K562 (cell line): Measurements from ENCODE around the gene SCARF1. TPM values are rescaled to one million over a fixed set of nuclear protein-coding genes. Genes with fewer than 3 reads are reported as not detected.

Source experiments
- CEBPZ ChIP-seq: fragments of 150-350 bp; IDR thresholded peaks from 2 replicates; pipeline ENCODE4 v1.6.1; 2014; ENCODE audit warnings: low read depth, mild to moderate bottlenecking, low read length, borderline replicate concordance
- CLOCK ChIP-seq: fragments of 250-450 bp; sonication (Bioruptor Pico); IDR thresholded peaks from 2 replicates; pipeline ENCODE4 v1.4.0; 2020; ENCODE audit warnings: mild to moderate bottlenecking, moderate library complexity, borderline replicate concordance
- DEAF1 ChIP-seq: fragments of 450-650 bp; formaldehyde crosslinking; IDR thresholded peaks from 2 replicates; pipeline ENCODE4 v1.4.0; 2020; ENCODE audit warnings: mild to moderate bottlenecking, moderate library complexity
- ELK1 ChIP-seq: sonication (generic); formaldehyde crosslinking; IDR thresholded peaks from 2 replicates; pipeline ENCODE4 v1.8.1; 2022; ENCODE audit warnings: missing genetic modification reagents
- HMBOX1 ChIP-seq: sonication (generic); IDR thresholded peaks from 2 replicates; pipeline ENCODE4 v1.6.1; 2016
- KAT7 ChIP-seq: sonication (generic); formaldehyde crosslinking; IDR thresholded peaks from 2 replicates; pipeline ENCODE4 v1.8.0; 2022; ENCODE audit warnings: missing genetic modification reagents, mild to moderate bottlenecking, borderline replicate concordance
- MTA1 ChIP-seq: fragments of 450-650 bp; IDR thresholded peaks from 2 replicates; pipeline ENCODE4 v1.6.1; 2017; ENCODE audit warnings: borderline replicate concordance
- PHB ChIP-seq: fragments of 250-450 bp; sonication (Bioruptor Pico); IDR thresholded peaks from 2 replicates; pipeline ENCODE4 v1.5.0; 2021
- POLR2AphosphoS2 ChIP-seq: IDR thresholded peaks from 2 replicates; pipeline ENCODE4 v1.6.1; 2012; ENCODE audit warnings: low read length, improper control_type of control experiment
- TAF1 ChIP-seq: IDR thresholded peaks from 2 replicates; pipeline ENCODE4 v1.6.1; 2011; ENCODE audit warnings: mild to moderate bottlenecking, low read length, moderate library complexity; ENCODE audit not compliant: insufficient read depth, control insufficient read depth, severe bottlenecking; ENCODE audit errors: extremely low read depth
- ZBTB34 ChIP-seq: fragments of 250-450 bp; sonication (Bioruptor Pico); IDR thresholded peaks from 2 replicates; pipeline ENCODE4 v1.8.0; 2021; ENCODE audit warnings: mild to moderate bottlenecking, moderate library complexity
- ZNF217 ChIP-seq: sonication (generic); formaldehyde crosslinking; IDR thresholded peaks from 2 replicates; pipeline ENCODE4 v1.8.0; 2022; ENCODE audit warnings: mild to moderate bottlenecking, missing genetic modification reagents
- ZNF274 ChIP-seq: IDR thresholded peaks from 2 replicates; pipeline ENCODE4 v1.6.1; 2011; ENCODE audit warnings: low read depth, mild to moderate bottlenecking, low read length, moderate library complexity, borderline replicate concordance
- ZNF41 ChIP-seq: fragments of 250-450 bp; sonication (Bioruptor Pico); conservative IDR thresholded peaks from 2 replicates; pipeline ENCODE4 v1.4.0; 2020; ENCODE audit warnings: mild to moderate bottlenecking
- ZNF551 ChIP-seq: fragments of 250-450 bp; sonication (Bioruptor Pico); IDR thresholded peaks from 2 replicates; pipeline ENCODE4 v1.5.0; 2021; ENCODE audit warnings: mild to moderate bottlenecking, moderate library complexity
- polyA plus RNA-seq, 8 experiments: library from polyadenylated mRNA; depleted of rRNA in 4 of 8; stranded (reverse) in 5 of 8; unstranded in 3 of 8; fragments of >200 nt; fragmentation: Nextera tagmentation in 2 of 8; fragmentation: Illumina TruSeq in 1 of 8; extraction: Ambion mirVana in 2 of 8; extraction: Trizol in 1 of 8; gene quantifications; 2 replicates each; pipeline versions ENCODE4 v1.2.1 to v1.2.3, GENCODE V29; 2011 to 2014; ENCODE audit warnings: inconsistent platforms in 1 of 8, missing spikeins in 1 of 8
- total RNA-seq, 7 experiments: library from RNA; depleted of rRNA in 6 of 7; stranded (reverse); fragments of >200 nt in 6 of 7; fragmentation: Illumina TruSeq in 2 of 7; extraction: Trizol in 2 of 7; gene quantifications; 2 replicates each; pipeline versions ENCODE4 v1.2.1 to v1.2.3, GENCODE V29; 2011 to 2021; ENCODE audit warnings: low replicate concordance in 1 of 7

SCARF1 gene
- total and polyA plus RNA-seq, 9 of the 15 experiments (the other 6 are each of a cell fraction or from before 2014, with no cell fraction given): 0.04 to 2.1 (median 0.63) TPM

- TF ChIP-seq DEAF1 (CRISPR knock-in tag): peak; percentile 82
- no peak for TF ChIP-seq HMBOX1
- no peak for TF ChIP-seq POLR2AphosphoS2
- TF ChIP-seq TAF1: no peak
- no peak for TF ChIP-seq PHB (CRISPR knock-in tag)
- TF ChIP-seq ZNF274: no peak
- no peak for TF ChIP-seq MTA1
- no peak for TF ChIP-seq ZNF217 (CRISPR knock-in tag)
- TF ChIP-seq CEBPZ: no peak
- no peak for TF ChIP-seq CLOCK (CRISPR knock-in tag)
- TF ChIP-seq ZNF551 (CRISPR knock-in tag): no peak
- TF ChIP-seq ZBTB34: no peak
- TF ChIP-seq KAT7: 0 out of 2 replicates have a peak, but pooled peaks have one; percentile 31
- TF ChIP-seq ZNF41: no peak
- no peak for TF ChIP-seq ELK1
Measured at GRCh38 chr17:1629504-1630310, 15.8 kb downstream of the SCARF1 start (continued).
